Neural progenitor cell (in vitro differentiated cells): ENCODE data around the gene NUAK1.

Experiments
- CTCF ChIP-seq: fragments of 200-600 bp; sonication (generic); IDR thresholded peaks from 2 replicates; pipeline ENCODE4 v1.5.1; 2017; ENCODE audit warnings: antibody characterized with exemption, mild to moderate bottlenecking
- EZH2phosphoT487 ChIP-seq: fragments of 200-600 bp; sonication (generic); IDR thresholded peaks from 2 replicates; pipeline ENCODE4 v1.6.1; 2017; ENCODE audit warnings: antibody characterized with exemption

- TF ChIP-seq CTCF = no peak
- TF ChIP-seq EZH2phosphoT487 = no peak
Measured at GRCh38 chr12:106034316-106034715, 104.4 kb downstream of the NUAK1 start.
